ENCODE results near the gene ASAP3.

DNA sequence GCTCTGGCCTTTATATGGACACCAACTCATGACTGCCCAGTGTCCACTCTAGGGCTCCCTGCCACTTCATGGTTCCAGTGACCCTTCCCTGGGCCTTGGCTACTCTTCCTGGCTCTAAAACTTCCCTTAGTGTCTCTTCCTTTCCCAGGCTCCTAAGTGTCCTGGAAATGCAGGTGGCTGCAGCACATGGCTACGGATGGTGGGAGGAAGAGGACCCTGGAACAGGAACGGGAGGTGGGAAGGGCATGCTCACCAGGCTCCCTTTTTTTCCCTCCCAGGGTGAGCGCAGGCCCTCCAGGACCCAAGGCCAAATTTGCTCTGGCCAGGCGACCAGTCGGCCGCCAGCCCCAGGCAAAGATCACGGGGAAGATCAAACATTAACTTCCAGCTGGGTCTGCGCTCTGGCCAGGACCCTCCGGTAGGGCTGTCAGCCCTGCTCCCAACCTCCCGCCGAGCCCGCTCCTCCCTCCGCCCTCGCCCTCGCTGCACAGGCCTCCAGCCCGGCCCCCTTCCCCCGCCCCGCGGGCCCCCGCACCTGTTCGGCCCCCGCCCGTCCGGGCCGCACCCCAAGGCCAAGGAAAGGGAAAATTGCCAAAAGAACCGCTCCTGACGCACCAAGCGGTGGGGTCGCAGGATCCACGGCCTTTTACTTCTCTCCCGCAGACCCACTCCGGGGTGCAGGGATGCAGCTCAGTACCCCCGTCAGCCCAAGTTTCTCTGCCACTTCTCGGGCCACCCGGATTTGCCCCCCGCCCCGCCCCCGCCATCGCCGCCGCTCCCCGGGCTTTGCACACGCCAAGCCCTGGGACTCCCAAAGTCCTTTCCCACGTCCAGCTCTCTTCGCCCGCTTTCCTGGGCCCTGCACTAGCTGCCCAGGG, 60.3 kb downstream of the ASAP3 start:
- TF ChIP-seq, protein P1, sequence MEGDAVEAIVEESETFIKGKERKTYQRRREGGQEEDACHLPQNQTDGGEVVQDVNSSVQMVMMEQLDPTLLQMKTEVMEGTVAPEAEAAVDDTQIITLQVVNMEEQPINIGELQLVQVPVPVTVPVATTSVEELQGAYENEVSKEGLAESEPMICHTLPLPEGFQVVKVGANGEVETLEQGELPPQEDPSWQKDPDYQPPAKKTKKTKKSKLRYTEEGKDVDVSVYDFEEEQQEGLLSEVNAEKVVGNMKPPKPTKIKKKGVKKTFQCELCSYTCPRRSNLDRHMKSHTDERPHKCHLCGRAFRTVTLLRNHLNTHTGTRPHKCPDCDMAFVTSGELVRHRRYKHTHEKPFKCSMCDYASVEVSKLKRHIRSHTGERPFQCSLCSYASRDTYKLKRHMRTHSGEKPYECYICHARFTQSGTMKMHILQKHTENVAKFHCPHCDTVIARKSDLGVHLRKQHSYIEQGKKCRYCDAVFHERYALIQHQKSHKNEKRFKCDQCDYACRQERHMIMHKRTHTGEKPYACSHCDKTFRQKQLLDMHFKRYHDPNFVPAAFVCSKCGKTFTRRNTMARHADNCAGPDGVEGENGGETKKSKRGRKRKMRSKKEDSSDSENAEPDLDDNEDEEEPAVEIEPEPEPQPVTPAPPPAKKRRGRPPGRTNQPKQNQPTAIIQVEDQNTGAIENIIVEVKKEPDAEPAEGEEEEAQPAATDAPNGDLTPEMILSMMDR (IDR thresholded peaks at IDR 0.05) = no peak
- TF ChIP-seq POLR2A (IDR thresholded peaks at IDR 0.05) = no peak
- no peak for TF ChIP-seq EP300 (IDR thresholded peaks at IDR 0.05)
